Liver (tissue), 9 donors: ENCODE data around the gene METRN. TPM values are rescaled to one million over a fixed set of nuclear protein-coding genes. Genes with fewer than 3 reads are reported as not detected.

ENCODE experiments used
- DNase-seq: peaks from one replicate; pipeline ENCODE4 v3.0.0-alpha.2; 2017; ENCODE audit warnings: low spot score
- H3K27ac ChIP-seq, 2 donors: one replicate each; pipeline ENCODE4 v1.7.0; 2013; ENCODE audit warnings: inconsistent platforms in 2 of 2, low read length in 2 of 2, control low read depth in 1 of 2, low read depth in 1 of 2, mild to moderate bottlenecking in 1 of 2
- H3K27me3 ChIP-seq, 4 donors: one replicate each; pipeline versions ENCODE4 v1.6.1 to v1.7.0; 2013; ENCODE audit warnings: low read length in 3 of 4, inconsistent platforms in 1 of 4, mild to moderate bottlenecking in 1 of 4, moderate library complexity in 1 of 4; ENCODE audit not compliant: control insufficient read depth in 4 of 4, insufficient read depth in 4 of 4
- H3K36me3 ChIP-seq, 4 donors: one replicate each; pipeline versions ENCODE4 v1.6.1 to v1.7.0; 2013; ENCODE audit warnings: low read length in 3 of 4, mild to moderate bottlenecking in 3 of 4, low read depth in 1 of 4, moderate library complexity in 1 of 4; ENCODE audit not compliant: control insufficient read depth in 4 of 4, insufficient read depth in 3 of 4
- H3K4me1 ChIP-seq, 4 donors: one replicate each; pipeline versions ENCODE4 v1.6.1 to v1.7.0; 2013; ENCODE audit warnings: low read length in 3 of 4, mild to moderate bottlenecking in 3 of 4, moderate library complexity in 1 of 4; ENCODE audit not compliant: control insufficient read depth in 4 of 4, insufficient read depth in 4 of 4
- H3K4me3 ChIP-seq, 3 donors: one replicate each; pipeline versions ENCODE4 v1.6.1 to v1.7.0; 2013; ENCODE audit warnings: low read length in 3 of 3, control low read depth in 1 of 3, low read depth in 1 of 3, mild to moderate bottlenecking in 1 of 3
- H3K9ac ChIP-seq, 2 donors: one replicate each; pipeline ENCODE4 v1.7.0; 2013; ENCODE audit warnings: low read length in 2 of 2, mild to moderate bottlenecking in 2 of 2, moderate library complexity in 2 of 2, control low read depth in 1 of 2, low read depth in 1 of 2
- H3K9me3 ChIP-seq, 4 donors: one replicate each; pipeline versions ENCODE4 v1.6.1 to v1.7.0; 2013; ENCODE audit warnings: low read length in 3 of 4; ENCODE audit not compliant: control insufficient read depth in 4 of 4
- ATF3 ChIP-seq: IDR thresholded peaks from 2 replicates; pipeline ENCODE4 v1.6.1; 2016; ENCODE audit warnings: antibody characterized with exemption
- CTCF ChIP-seq: fragments of 150-350 bp; IDR thresholded peaks from 2 replicates; pipeline ENCODE4 v1.5.1; 2017; ENCODE audit warnings: improper control_type of control experiment, low read depth, low read length; ENCODE audit not compliant: missing input control
- EGR1 ChIP-seq, 2 donors: IDR thresholded peaks; 2 replicates each; pipeline ENCODE4 v1.6.1; 2016 to 2018; ENCODE audit warnings: antibody characterized with exemption in 2 of 2, low read depth in 2 of 2
- FOXA1 ChIP-seq: IDR thresholded peaks from 2 replicates; pipeline ENCODE4 v1.6.1; 2016; ENCODE audit warnings: antibody characterized with exemption
- FOXA2 ChIP-seq: IDR thresholded peaks from 2 replicates; pipeline ENCODE4 v1.6.1; 2016; ENCODE audit warnings: antibody characterized with exemption
- GABPA ChIP-seq, 2 donors: IDR thresholded peaks in 1 of 2; conservative IDR thresholded peaks in 1 of 2; 2 replicates each; pipeline ENCODE4 v1.6.1; 2016; ENCODE audit warnings: antibody characterized with exemption in 2 of 2, mild to moderate bottlenecking in 1 of 2, moderate library complexity in 1 of 2
- HNF4A ChIP-seq, 2 donors: conservative IDR thresholded peaks; 2 replicates each; pipeline ENCODE4 v1.6.1; 2016; ENCODE audit warnings: antibody characterized with exemption in 2 of 2, mild to moderate bottlenecking in 2 of 2
- HNF4G ChIP-seq: IDR thresholded peaks from 2 replicates; pipeline ENCODE4 v1.6.1; 2016; ENCODE audit warnings: antibody characterized with exemption
- JUND ChIP-seq, 2 donors: IDR thresholded peaks; 2 replicates each; pipeline ENCODE4 v1.6.1; 2016; ENCODE audit warnings: antibody characterized with exemption in 2 of 2
- MAX ChIP-seq: IDR thresholded peaks from 2 replicates; pipeline ENCODE4 v1.6.1; 2016; ENCODE audit warnings: antibody characterized with exemption
- NR2F2 ChIP-seq: IDR thresholded peaks from 2 replicates; pipeline ENCODE4 v1.6.1; 2016; ENCODE audit warnings: antibody characterized with exemption
- RXRA ChIP-seq, 2 donors: IDR thresholded peaks; 2 replicates each; pipeline ENCODE4 v1.6.1; 2017 to 2018; ENCODE audit warnings: antibody characterized with exemption in 2 of 2, mild to moderate bottlenecking in 1 of 2
- SP1 ChIP-seq: IDR thresholded peaks from 2 replicates; pipeline ENCODE4 v1.6.1; 2018; ENCODE audit warnings: antibody characterized with exemption, mild to moderate bottlenecking
- TAF1 ChIP-seq: conservative IDR thresholded peaks from 2 replicates; pipeline ENCODE4 v1.6.1; 2016; ENCODE audit warnings: antibody characterized with exemption, mild to moderate bottlenecking
- YY1 ChIP-seq: IDR thresholded peaks from 2 replicates; pipeline ENCODE4 v1.6.1; 2016; ENCODE audit warnings: antibody characterized with exemption, mild to moderate bottlenecking
- WGBS: extraction: QIAGEN DNeasy Blood & Tissue Kit; methylation state at CpG from one replicate; pipeline ENCODE4 v1.1.7; 2013; 5-methylcytosine and 5-hydroxymethylcytosine counted together
- polyA plus RNA-seq, 2 donors: library from polyadenylated mRNA; stranded (reverse) in 1 of 2; unstranded in 1 of 2; fragments of 200-250 nt in 1 of 2; fragments of >200 nt in 1 of 2; fragmentation: Nextera tagmentation in 1 of 2; extraction: Ambion mirVana in 1 of 2; gene quantifications; one replicate each; pipeline versions ENCODE4 v1.2.1 to v1.2.3, GENCODE V29; 2013 to 2015
- total RNA-seq, 2 donors: library from RNA; depleted of rRNA; stranded (reverse); fragments of >200 nt; gene quantifications; one replicate each; pipeline ENCODE4 v1.2.3, GENCODE V29; 2014
- donor health status: healthy.
- donor health status: healthy.
- donor health status: healthy.
- donor health status: healthy.
- donor health status: healthy.

METRN gene
- total and polyA plus RNA-seq, 4 donors = 4.6 to 22.9 (median 7.1) TPM

- Histone ChIP-seq H3K4me1 (peaks cover 28 to 58% (median 47%) of the 10 kb centered on the region in 4 donors), H3K4me3 (peak within 1 kb of the TSS; percentile 57 to 85 (median 61)), H3K27me3 (no peaks in the 10 kb centered on the region), H3K9ac (no peak within 1 kb of the TSS), H3K36me3 (peaks cover 8 to 21% (median 12%) of the 10 kb centered on the region in 4 donors), H3K27ac (peak within 1 kb of the TSS; percentile 60 to 68), H3K9me3 (no peaks in the 10 kb centered on the region)
- WGBS = 7% methylated on average over 91 of the region's 91 CpGs
- peak; percentile 98 for DNase-seq
- TF ChIP-seq HNF4A (conservative IDR thresholded peaks at IDR 0.05) = no peak
- TF ChIP-seq EGR1 (IDR thresholded peaks at IDR 0.05; ENCODE audit: low read depth in 2 of 2) = no peak
- TF ChIP-seq CTCF = no peak
- TF ChIP-seq YY1 = peak; percentile 79
- peak; percentile 55 for TF ChIP-seq SP1
- TF ChIP-seq NR2F2 = peak; percentile 22
- no peak for TF ChIP-seq HNF4G
- TF ChIP-seq ATF3 = no peak
- TF ChIP-seq MAX = no peak
- TF ChIP-seq FOXA2 = no peak
- TF ChIP-seq GABPA (IDR thresholded peaks at IDR 0.05 in 1 of 2, conservative IDR thresholded peaks at IDR 0.05 in 1 of 2) = peak; percentile 86 to 95
- no peak for TF ChIP-seq FOXA1
These were observed 30.7 kb upstream of the METRN start, which contains the start of gene JMJD8 for GRCh38 chr16:684071-684794. TSS of gene JMJD8 (minus strand) at chr16:684334. CDS start at chr16:684319, 15 bp downstream.

GRCh38 chr16:684961-685696, 29.8 kb upstream of the METRN start:
- Histone ChIP-seq H3K9ac (no peak overlapping the region), H3K9me3 (no peaks in the 10 kb centered on the region), H3K27ac (no peak overlapping the region), H3K4me1 (peaks cover 32 to 62% (median 50%) of the 10 kb centered on the region in 4 donors), H3K36me3 (peaks cover 8 to 21% (median 12%) of the 10 kb centered on the region in 4 donors), H3K27me3 (no peaks in the 10 kb centered on the region), H3K4me3 (peak overlapping the region in 1 of 3 donors; percentile 85)
- DNase-seq = no peak
- 96% methylated on average over 61 of the region's 61 CpGs for WGBS
- TF ChIP-seq GABPA (IDR thresholded peaks at IDR 0.05 in 1 of 2, conservative IDR thresholded peaks at IDR 0.05 in 1 of 2) (no peak), HNF4A (conservative IDR thresholded peaks at IDR 0.05) (no peak), YY1 (no peak), JUND (IDR thresholded peaks at IDR 0.05) (no peak)

- WGBS = 68% methylated on average over 10 of the region's 10 CpGs
- Histone ChIP-seq H3K9me3 (no peaks in the 10 kb centered on the region), H3K4me1 (peaks cover 33 to 60% (median 50%) of the 10 kb centered on the region in 4 donors), H3K36me3 (peaks cover 8 to 21% (median 12%) of the 10 kb centered on the region in 4 donors), H3K4me3 (no peak overlapping the region), H3K27me3 (no peaks in the 10 kb centered on the region), H3K9ac (no peak overlapping the region), H3K27ac (no peak overlapping the region)
- TF ChIP-seq HNF4G = no peak
- TF ChIP-seq TAF1 = no peak
- no peak for TF ChIP-seq ATF3
- TF ChIP-seq CTCF = peak; percentile 21
- TF ChIP-seq RXRA (IDR thresholded peaks at IDR 0.05) = no peak
- no peak for TF ChIP-seq SP1
- DNase-seq = no peak
These were observed 29.0 kb upstream of the METRN start for GRCh38 chr16:685967-686366.
